GM18505 (cell line): ENCODE data around the gene PRPF19.
A peak's percentile ranks its signal among the peaks of the same experiment; 100 is the strongest.

Source experiments
- ATAC-seq: cut with Tn5 transposase; IDR thresholded peaks from one replicate; pipeline ENCODE4 v1.9.1; 2021; ENCODE audit not compliant: unreplicated experiment
- POLR2A ChIP-seq: IDR thresholded peaks from 4 replicates; pipeline ENCODE4 v1.6.1; 2011; ENCODE audit warnings: borderline replicate concordance; ENCODE audit not compliant: insufficient read depth, insufficient read length; ENCODE audit errors: extremely low read depth

The PRPF19 gene

GRCh38 chr11:60842668-60843600 is 63.5 kb downstream of the PRPF19 start:
- ATAC-seq, result no peak

GRCh38 chr11:60841797-60842667 is 64.4 kb downstream of the PRPF19 start, which contains the start of gene CCDC86:
Gene CCDC86 (plus strand): TSS chr11:60842113. CDS start chr11:60842125, 12 bp downstream.
- TF ChIP-seq POLR2A, result peak; percentile 55
- peak; percentile 80 for ATAC-seq

More at GRCh38 chr11:60842668-60843600, 63.5 kb downstream of the PRPF19 start:
- TF ChIP-seq POLR2A, result no peak
